Psoas muscle (tissue), 8 donors: ENCODE data around the gene IFT122. TPM values are rescaled to one million over a fixed set of nuclear protein-coding genes. Genes with fewer than 3 reads are reported as not detected.

Source experiments
- ATAC-seq, 4 donors: fragments of 200-7000 bp; cut with Tn5 transposase; one replicate each; pipeline ENCODE4 v1.9.1; 2020; ENCODE audit warnings: moderate library complexity in 3 of 4, mild to moderate bottlenecking in 2 of 4
- DNase-seq, 2 donors: peaks; one replicate each; pipeline ENCODE4 v3.0.0-alpha.2; 2020
- H3K27ac ChIP-seq: fragments of 200-600 bp; one replicate; pipeline ENCODE4 v1.8.0; 2022
- H3K27me3 ChIP-seq, 3 donors: fragments of 200-600 bp in 1 of 3; one replicate each; pipeline versions ENCODE4 v1.6.1 to v1.8.0; 2013 to 2022; ENCODE audit warnings: low read length in 2 of 3, mild to moderate bottlenecking in 2 of 3, moderate library complexity in 1 of 3; ENCODE audit not compliant: insufficient read depth in 3 of 3
- H3K36me3 ChIP-seq, 2 donors: fragments of 200-600 bp in 1 of 2; one replicate each; pipeline versions ENCODE4 v1.6.1 to v1.8.0; 2013 to 2022; ENCODE audit warnings: low read depth in 1 of 2, mild to moderate bottlenecking in 1 of 2, moderate library complexity in 1 of 2; ENCODE audit not compliant: insufficient read depth in 1 of 2
- H3K4me1 ChIP-seq: fragments of 200-600 bp; one replicate; pipeline ENCODE4 v1.8.0; 2022
- H3K4me3 ChIP-seq: fragments of 200-600 bp; one replicate; pipeline ENCODE4 v1.8.0; 2022; ENCODE audit warnings: mild to moderate bottlenecking
- H3K9me3 ChIP-seq: fragments of 200-600 bp; one replicate; pipeline ENCODE4 v1.8.0; 2022
- WGBS, 3 donors: extraction: QIAGEN DNeasy Blood & Tissue Kit; methylation state at CpG; one replicate each; pipeline versions ENCODE4 v1.1.6 to v1.1.7; 2013; 5-methylcytosine and 5-hydroxymethylcytosine counted together
- intact Hi-C, 2 donors: fragments of 100-400 bp; cut with DNase I; formaldehyde crosslinking; loops; one replicate each; pipeline versions ENCODE4 v1.11.0 to v1.14.2; 2022
- polyA plus RNA-seq, 3 donors: library from polyadenylated mRNA; stranded (reverse); fragments of 200-250 nt; gene quantifications; one replicate each; pipeline ENCODE4 v1.2.3, GENCODE V29; 2013
- total RNA-seq, 4 donors: library from RNA; stranded (reverse); fragmentation: NEBNext Ultra II Directional in 2 of 4; extraction: Animal tissue kit (Norgen Biotek cat#: 25700) in 2 of 4; gene quantifications; one replicate each; pipeline versions ENCODE4 v1.2.1 to v1.2.4, GENCODE V29; 2021 to 2023
- TF ChIP-seq, protein P1 (sequence below): fragments of 200-600 bp; IDR thresholded peaks from one replicate; pipeline ENCODE4 v1.8.0; 2022; ENCODE audit warnings: antibody characterized with exemption
- donor health status: healthy with polysubstance abuse.
- donor health status: DM: no; HTN: no; CAD: no; lungs with moderate emphysema.
- donor health status: Bipolar disorder and iron deficiency.
- donor health status: healthy.
- donor health status: DM: yes; HTN: yes; CAD: no.
- donor health status: DM: no; HTN: no; CAD: no.
- donor health status: DM: no; HTN: no; CAD: no.
- donor health status: DM: yes; HTN: yes; CAD: no.

The IFT122 gene
- total and polyA plus RNA-seq, 7 donors, result 2.3 to 7.3 (median 4.5) TPM

DNA sequence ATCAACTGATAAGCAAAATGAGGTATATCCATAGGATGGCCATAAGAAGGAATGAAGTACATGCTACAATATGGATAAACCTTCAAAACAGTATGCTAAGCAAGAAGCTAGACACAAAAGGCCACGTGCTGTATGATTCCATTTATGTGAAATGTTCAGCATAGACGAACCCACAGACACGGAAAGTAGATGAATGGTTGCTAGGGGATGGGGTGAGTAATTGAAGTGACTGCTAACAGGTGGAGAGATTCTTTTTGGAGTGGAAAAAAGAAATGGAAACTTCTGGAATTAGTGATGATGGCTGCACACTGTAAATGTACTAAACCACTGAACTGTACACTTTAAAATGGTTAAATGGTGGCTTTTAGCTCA is 11.0 kb upstream of the IFT122 start:
- Histone ChIP-seq H3K36me3 (peaks cover 6 to 44% of the 10 kb centered on the region in 2 donors), H3K9me3 (no peaks in the 10 kb centered on the region), H3K27me3 (no peaks in the 10 kb centered on the region), H3K4me3 (peak overlapping the region; percentile 73), H3K4me1 (peaks cover 6% of the 10 kb centered on the region), H3K27ac (peak overlapping the region; percentile 11)
- 59 to 75% (median 63%) methylated on average over 3 of the region's 3 CpGs for WGBS, 3 donors
- intact Hi-C loops, result no loop called here
- ATAC-seq, result no peak
- DNase-seq, result no peak
- TF ChIP-seq, protein P1, sequence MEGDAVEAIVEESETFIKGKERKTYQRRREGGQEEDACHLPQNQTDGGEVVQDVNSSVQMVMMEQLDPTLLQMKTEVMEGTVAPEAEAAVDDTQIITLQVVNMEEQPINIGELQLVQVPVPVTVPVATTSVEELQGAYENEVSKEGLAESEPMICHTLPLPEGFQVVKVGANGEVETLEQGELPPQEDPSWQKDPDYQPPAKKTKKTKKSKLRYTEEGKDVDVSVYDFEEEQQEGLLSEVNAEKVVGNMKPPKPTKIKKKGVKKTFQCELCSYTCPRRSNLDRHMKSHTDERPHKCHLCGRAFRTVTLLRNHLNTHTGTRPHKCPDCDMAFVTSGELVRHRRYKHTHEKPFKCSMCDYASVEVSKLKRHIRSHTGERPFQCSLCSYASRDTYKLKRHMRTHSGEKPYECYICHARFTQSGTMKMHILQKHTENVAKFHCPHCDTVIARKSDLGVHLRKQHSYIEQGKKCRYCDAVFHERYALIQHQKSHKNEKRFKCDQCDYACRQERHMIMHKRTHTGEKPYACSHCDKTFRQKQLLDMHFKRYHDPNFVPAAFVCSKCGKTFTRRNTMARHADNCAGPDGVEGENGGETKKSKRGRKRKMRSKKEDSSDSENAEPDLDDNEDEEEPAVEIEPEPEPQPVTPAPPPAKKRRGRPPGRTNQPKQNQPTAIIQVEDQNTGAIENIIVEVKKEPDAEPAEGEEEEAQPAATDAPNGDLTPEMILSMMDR, result no peak

DNA sequence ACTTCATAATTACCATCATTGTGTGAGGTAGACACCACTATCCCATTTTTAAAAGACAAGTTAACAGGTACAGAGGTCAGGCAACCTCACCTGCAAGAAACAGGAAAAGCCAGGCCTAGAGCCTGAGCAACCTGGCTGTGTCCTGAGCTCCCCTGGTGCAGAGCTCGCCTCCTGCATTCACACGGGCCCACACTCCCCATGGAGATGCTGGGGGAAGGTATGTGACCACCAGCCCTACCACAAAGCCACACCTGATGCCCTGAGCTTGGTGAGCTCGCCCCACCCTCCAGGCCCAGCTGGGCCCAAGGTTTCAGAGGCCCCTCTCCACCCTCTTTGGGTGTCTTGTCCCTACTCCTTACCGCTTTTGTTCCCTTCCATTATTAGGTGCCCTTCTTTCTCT is 10.4 kb upstream of the IFT122 start:
- H3K27ac ChIP-seq, result no peak overlapping the region

DNA sequence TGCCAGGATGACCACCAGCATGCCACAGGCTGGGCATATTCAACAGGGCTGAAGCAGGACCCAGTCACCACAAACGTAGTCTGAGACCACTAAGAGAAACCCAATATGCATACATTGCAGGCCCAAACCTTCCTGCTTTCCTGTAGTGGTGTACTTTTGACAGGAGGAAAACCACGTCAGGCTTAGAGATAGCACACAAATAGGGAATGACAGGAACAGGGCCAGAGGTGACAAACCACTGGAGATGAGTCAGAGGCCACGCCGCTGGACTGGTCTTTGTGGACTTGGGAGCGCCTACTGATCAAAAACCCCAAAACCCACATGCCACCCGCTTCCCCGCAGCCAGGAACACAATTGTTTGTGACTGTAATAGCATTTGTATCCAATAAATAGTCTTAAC is 8.0 kb upstream of the IFT122 start:
- H3K9me3 ChIP-seq, result no peaks in the 10 kb centered on the region
- no peak overlapping the region for H3K27ac ChIP-seq
- peaks cover 15% of the 10 kb centered on the region for H3K4me1 ChIP-seq
- DNase-seq (no peak), ATAC-seq (no peak)
- 86 to 92% (median 92%) methylated on average over 7 of the region's 7 CpGs for WGBS, 3 donors
- intact Hi-C loops, result no loop called here
- H3K4me3 ChIP-seq, result no peak overlapping the region
- TF ChIP-seq, protein P1, result no peak
- H3K36me3 ChIP-seq, result peaks cover 8 to 73% of the 10 kb centered on the region in 2 donors
- H3K27me3 ChIP-seq, result no peaks in the 10 kb centered on the region

More for the DNA sequence above, 10.4 kb upstream of the IFT122 start:
- Histone ChIP-seq H3K9me3 (no peaks in the 10 kb centered on the region), H3K36me3 (peaks cover 8 to 50% of the 10 kb centered on the region in 2 donors), H3K27me3 (no peaks in the 10 kb centered on the region), H3K4me1 (peaks cover 6% of the 10 kb centered on the region), H3K4me3 (no peak overlapping the region)
- TF ChIP-seq, protein P1, result no peak
- no peak for DNase-seq
- WGBS, 3 donors, result 84 to 89% (median 88%) methylated on average over 4 of the region's 4 CpGs
- intact Hi-C loops, result no loop called here
- no peak for ATAC-seq

- TF ChIP-seq, protein P1, result no peak
- Histone ChIP-seq H3K36me3 (peaks cover 8 to 80% of the 10 kb centered on the region in 2 donors), H3K27me3 (no peaks in the 10 kb centered on the region), H3K27ac (no peak overlapping the region), H3K9me3 (no peaks in the 10 kb centered on the region), H3K4me1 (peaks cover 15% of the 10 kb centered on the region), H3K4me3 (no peak overlapping the region)
- ATAC-seq, result no peak
- intact Hi-C loops, result no loop called here
- DNase-seq, result no peak
These were observed 7.4 kb upstream of the IFT122 start for GRCh38 chr3:129432671-129433070.

GRCh38 chr3:129433565-129433964 is 6.5 kb upstream of the IFT122 start:
- no peak overlapping the region for H3K27ac ChIP-seq
- TF ChIP-seq, protein P1, result no peak
- DNase-seq (no peak), ATAC-seq (no peak)
- WGBS, 3 donors, result 87 to 92% (median 90%) methylated on average over 5 of the region's 5 CpGs
- peaks cover 21% of the 10 kb centered on the region for H3K4me1 ChIP-seq
- intact Hi-C loops, result no loop called here
- H3K4me3 ChIP-seq, result no peak overlapping the region
- H3K9me3 ChIP-seq, result no peaks in the 10 kb centered on the region
- H3K36me3 ChIP-seq, result peaks cover 8 to 85% of the 10 kb centered on the region in 2 donors
- H3K27me3 ChIP-seq, result no peaks in the 10 kb centered on the region
